Kidney (tissue), 14 donors: ENCODE data around the gene CAMK4. TPM values are rescaled to one million over a fixed set of nuclear protein-coding genes. Genes with fewer than 3 reads are reported as not detected.

Experiments used
- DNase-seq, 5 donors: peaks; one replicate each; pipeline ENCODE4 v3.0.0-alpha.2; 2013 to 2020
- FAIRE-seq: peaks from 2 replicates; lab custom pipeline; 2012; peaks lifted over from hg19 to GRCh38; lab: Jason Lieb, UNC
- H3K27ac ChIP-seq, 2 donors: one replicate each; pipeline ENCODE4 v1.7.0; 2013; ENCODE audit warnings: low read depth in 2 of 2, low read length in 2 of 2, inconsistent platforms in 1 of 2
- H3K27me3 ChIP-seq: one replicate; pipeline ENCODE4 v1.7.1; 2013; ENCODE audit warnings: low read length, inconsistent platforms; ENCODE audit not compliant: control insufficient read depth, insufficient read depth
- H3K36me3 ChIP-seq, 3 donors: one replicate each; pipeline versions ENCODE4 v1.7.0 to v1.7.1; 2013; ENCODE audit warnings: low read length in 3 of 3, control low read depth in 1 of 3, inconsistent platforms in 1 of 3; ENCODE audit not compliant: insufficient read depth in 3 of 3, control insufficient read depth in 2 of 3
- H3K4me1 ChIP-seq, 3 donors: one replicate each; pipeline versions ENCODE4 v1.7.0 to v1.7.1; 2013; ENCODE audit warnings: low read length in 3 of 3, inconsistent platforms in 1 of 3, low read depth in 1 of 3; ENCODE audit not compliant: control insufficient read depth in 2 of 3, insufficient read depth in 2 of 3
- H3K4me3 ChIP-seq, 3 donors: one replicate each; pipeline versions ENCODE4 v1.7.0 to v1.8.1; 2013; ENCODE audit warnings: low read length in 3 of 3, control low read depth in 1 of 3, inconsistent platforms in 1 of 3
- H3K9ac ChIP-seq, 3 donors: one replicate each; pipeline versions ENCODE4 v1.7.0 to v1.7.1; 2013; ENCODE audit warnings: low read length in 3 of 3, control low read depth in 1 of 3, inconsistent platforms in 1 of 3
- H3K9me3 ChIP-seq, 3 donors: one replicate each; pipeline versions ENCODE4 v1.7.0 to v1.7.1; 2013; ENCODE audit warnings: low read length in 3 of 3, control low read depth in 1 of 3, inconsistent platforms in 1 of 3; ENCODE audit not compliant: control insufficient read depth in 2 of 3, insufficient read depth in 1 of 3
- CTCF ChIP-seq: IDR thresholded peaks from 3 replicates; pipeline ENCODE4 v1.5.1; 2012; ENCODE audit warnings: mild to moderate bottlenecking, moderate library complexity, borderline replicate concordance; ENCODE audit not compliant: insufficient read depth; ENCODE audit errors: extremely low read depth
- intact Hi-C: fragments of 100-400 bp; cut with DNase I; formaldehyde crosslinking; loops from one replicate; pipeline ENCODE4 v1.11.1; 2022
- polyA plus RNA-seq: library from polyadenylated mRNA; stranded (reverse); fragments of 350-450 nt; fragmentation: Illumina TruSeq; extraction: RNeasy Lipid Tissue Mini Kit (QIAGEN cat#74804); gene quantifications from one replicate; pipeline ENCODE4 v1.2.3, GENCODE V29; 2014; ENCODE audit warnings: low read depth, low replicate concordance; ENCODE audit not compliant: insufficient read depth
- total RNA-seq: library from RNA; stranded (reverse); fragmentation: NEBNext Ultra II Directional; extraction: Animal tissue kit (Norgen Biotek cat#: 25700); gene quantifications from one replicate; pipeline ENCODE4 v1.2.1, GENCODE V29; 2021
- donor health status: control.
- donor health status: control.
- donor health status: control.
- donor health status: control.
- donor health status: control.
- donor health status: DM: yes; HTN: yes; CAD: no.
- donor health status: Normal renal cell carcinoma (clear cell type).

The CAMK4 gene
- total and polyA plus RNA-seq, 2 donors from 2014 or later, result 0.37 to 4.7 TPM

GRCh38 chr5:111211341-111211740, 12.8 kb upstream of the CAMK4 start:
- H3K36me3 ChIP-seq, result no peaks in the 10 kb centered on the region
- TF ChIP-seq CTCF, result no peak

GRCh38 chr5:111214052-111214742, 10.0 kb upstream of the CAMK4 start:
- no peak for FAIRE-seq
- no peak overlapping the region for H3K9ac ChIP-seq

More at GRCh38 chr5:111211341-111211740, 12.8 kb upstream of the CAMK4 start:
- DNase-seq (no peak), FAIRE-seq (no peak)
- no peaks in the 10 kb centered on the region for H3K27me3 ChIP-seq
- H3K9ac ChIP-seq, result no peak overlapping the region
- no peak overlapping the region for H3K4me3 ChIP-seq
- no peak overlapping the region for H3K27ac ChIP-seq
- H3K9me3 ChIP-seq, result no peaks in the 10 kb centered on the region
- intact Hi-C loops, result no loop called here
- no peaks in the 10 kb centered on the region for H3K4me1 ChIP-seq

GRCh38 chr5:111215971-111216370, 8.2 kb upstream of the CAMK4 start:
- no peak for DNase-seq
- Histone ChIP-seq H3K9me3 (no peaks in the 10 kb centered on the region), H3K9ac (no peak overlapping the region), H3K4me1 (no peaks in the 10 kb centered on the region), H3K36me3 (no peaks in the 10 kb centered on the region), H3K27ac (no peak overlapping the region), H3K27me3 (no peaks in the 10 kb centered on the region), H3K4me3 (no peak overlapping the region)
- intact Hi-C loops, result no loop called here
- TF ChIP-seq CTCF, result no peak
- FAIRE-seq, result no peak

More at GRCh38 chr5:111214052-111214742, 10.0 kb upstream of the CAMK4 start:
- no peaks in the 10 kb centered on the region for H3K36me3 ChIP-seq
- H3K4me1 ChIP-seq, result no peaks in the 10 kb centered on the region
- no peak for DNase-seq
- intact Hi-C loops, result no loop called here
- TF ChIP-seq CTCF, result no peak
- no peaks in the 10 kb centered on the region for H3K9me3 ChIP-seq
- H3K4me3 ChIP-seq, result no peak overlapping the region
- no peaks in the 10 kb centered on the region for H3K27me3 ChIP-seq
- H3K27ac ChIP-seq, result no peak overlapping the region
